Inflammatory macrophage (primary cell): ENCODE results near the gene CARD16.

Experiments
- DNase-seq, 2 donors: peaks; one replicate each; pipeline ENCODE4 v3.0.0-alpha.2; 2020 to 2022

Gene CARD16

DNA sequence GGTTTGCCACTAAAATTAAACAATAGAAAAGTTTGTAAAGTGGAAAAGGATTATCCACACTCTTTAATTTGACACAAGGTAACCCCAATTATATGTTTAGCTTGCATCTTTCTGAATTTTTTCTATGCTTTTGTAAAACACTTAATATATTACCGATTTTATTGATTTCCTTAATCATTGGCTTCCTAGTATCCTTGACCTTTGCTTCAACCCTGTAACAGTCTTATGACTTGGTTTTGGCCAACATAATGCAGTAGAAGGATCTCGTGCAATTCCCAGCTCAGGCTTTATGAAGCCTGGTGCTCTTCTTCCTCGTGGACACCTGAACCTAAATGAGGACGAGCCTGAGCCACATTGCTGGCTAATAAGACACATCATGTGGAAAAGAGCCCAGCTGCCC, 53.1 kb downstream of the CARD16 start:
- DNase-seq: no peak
